Adrenal gland (tissue), 5 donors: ENCODE measurements around the gene METTL16.

ENCODE experiments used
- POLR2A ChIP-seq, 2 donors: fragments of 450-650 bp; IDR thresholded peaks; one replicate each; pipeline ENCODE4 v1.6.1; 2017; ENCODE audit warnings: antibody characterized with exemption in 2 of 2, mild to moderate bottlenecking in 2 of 2, moderate library complexity in 1 of 2
- TF ChIP-seq, protein P1 (sequence below), 6 experiments: fragments of 450-650 bp in 4 of 6; fragments of 200-600 bp in 2 of 6; sonication (generic) in 1 of 6; IDR thresholded peaks; 1 replicate in 5 of 6; 2 replicates in 1 of 6; pipeline versions ENCODE4 v1.5.1 to v1.8.0; 2016 to 2021; ENCODE audit warnings: antibody characterized with exemption in 6 of 6, mild to moderate bottlenecking in 2 of 6, moderate library complexity in 1 of 6
- donor health status: DM: no; HTN: no; CAD: no.

DNA sequence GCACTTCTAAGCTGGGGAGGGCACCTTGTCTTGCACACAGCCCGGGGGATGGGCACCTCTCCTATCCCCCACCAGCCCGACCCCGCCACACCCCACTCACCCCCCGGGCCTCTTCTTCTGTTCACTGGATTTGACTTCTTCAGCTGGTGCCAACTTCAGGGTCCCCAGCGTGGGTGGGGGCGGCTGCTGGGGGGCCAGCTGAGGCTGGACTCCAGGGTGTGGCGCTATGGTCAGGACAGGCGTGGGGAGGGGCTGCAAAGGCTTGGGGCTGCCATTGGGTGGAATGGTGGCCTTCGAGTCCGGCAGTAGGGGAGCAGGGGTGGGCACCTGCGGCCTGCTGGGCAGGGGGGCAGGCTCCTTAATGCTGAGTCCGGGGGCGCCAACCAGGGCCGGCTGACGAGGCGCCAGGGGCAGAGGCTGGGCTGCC lies 116.9 kb downstream of the METTL16 start:
- TF ChIP-seq, protein P1, sequence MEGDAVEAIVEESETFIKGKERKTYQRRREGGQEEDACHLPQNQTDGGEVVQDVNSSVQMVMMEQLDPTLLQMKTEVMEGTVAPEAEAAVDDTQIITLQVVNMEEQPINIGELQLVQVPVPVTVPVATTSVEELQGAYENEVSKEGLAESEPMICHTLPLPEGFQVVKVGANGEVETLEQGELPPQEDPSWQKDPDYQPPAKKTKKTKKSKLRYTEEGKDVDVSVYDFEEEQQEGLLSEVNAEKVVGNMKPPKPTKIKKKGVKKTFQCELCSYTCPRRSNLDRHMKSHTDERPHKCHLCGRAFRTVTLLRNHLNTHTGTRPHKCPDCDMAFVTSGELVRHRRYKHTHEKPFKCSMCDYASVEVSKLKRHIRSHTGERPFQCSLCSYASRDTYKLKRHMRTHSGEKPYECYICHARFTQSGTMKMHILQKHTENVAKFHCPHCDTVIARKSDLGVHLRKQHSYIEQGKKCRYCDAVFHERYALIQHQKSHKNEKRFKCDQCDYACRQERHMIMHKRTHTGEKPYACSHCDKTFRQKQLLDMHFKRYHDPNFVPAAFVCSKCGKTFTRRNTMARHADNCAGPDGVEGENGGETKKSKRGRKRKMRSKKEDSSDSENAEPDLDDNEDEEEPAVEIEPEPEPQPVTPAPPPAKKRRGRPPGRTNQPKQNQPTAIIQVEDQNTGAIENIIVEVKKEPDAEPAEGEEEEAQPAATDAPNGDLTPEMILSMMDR (IDR thresholded peaks at IDR 0.05) = no peak
- TF ChIP-seq POLR2A (IDR thresholded peaks at IDR 0.05) = no peak
